SH-SY5Y (cell line): ENCODE measurements around the gene FOCAD.

Experiments
- GATA2 ChIP-seq: IDR thresholded peaks from 2 replicates; pipeline ENCODE4 v1.6.1; 2011; ENCODE audit warnings: mild to moderate bottlenecking, low read depth, low read length
- GATA3 ChIP-seq: IDR thresholded peaks from 2 replicates; pipeline ENCODE4 v1.6.1; 2011; ENCODE audit warnings: low read depth, mild to moderate bottlenecking, low read length, moderate library complexity

- TF ChIP-seq GATA3 (no peak), GATA2 (no peak)
Measured at GRCh38 chr9:20815923-20816703, 132.1 kb downstream of the FOCAD start.
